Stimulated activated CD8-positive, alpha-beta memory T cell treated with anti-CD3 and anti-CD28 coated beads, Interleukin-2, amount 100 ng/mL, for 1 hour (primary cell): ENCODE data around the gene NNT.

Source experiments
- DNase-seq, 2 donors: peaks; one replicate each; pipeline ENCODE4 v3.0.0-alpha.2; 2020; ENCODE audit warnings: low read depth in 2 of 2

Gene NNT

GRCh38 chr5:43623048-43623680 is 20.2 kb downstream of the NNT start:
- no peak for DNase-seq

GRCh38 chr5:43627028-43627427 is 24.0 kb downstream of the NNT start:
- DNase-seq: no peak

GRCh38 chr5:43631182-43631910 is 28.4 kb downstream of the NNT start:
- no peak for DNase-seq

GRCh38 chr5:43634621-43635020 is 31.6 kb downstream of the NNT start:
- no peak for DNase-seq

- DNase-seq: no peak
These were observed 32.4 kb downstream of the NNT start for GRCh38 chr5:43635374-43635773.

- no peak for DNase-seq
These were observed 33.1 kb downstream of the NNT start for GRCh38 chr5:43636076-43636475.

GRCh38 chr5:43637416-43637815 is 34.4 kb downstream of the NNT start:
- no peak for DNase-seq

- no peak for DNase-seq
These were observed 35.1 kb downstream of the NNT start for GRCh38 chr5:43638107-43638506.

GRCh38 chr5:43638546-43638945 is 35.6 kb downstream of the NNT start:
- DNase-seq: no peak

- DNase-seq: no peak
These were observed 36.6 kb downstream of the NNT start for GRCh38 chr5:43639566-43639965.

- DNase-seq: no peak
These were observed 39.4 kb downstream of the NNT start for GRCh38 chr5:43642428-43642827.

- DNase-seq: no peak
These were observed 40.3 kb downstream of the NNT start for GRCh38 chr5:43643327-43643726.

- DNase-seq: no peak
These were observed 40.8 kb downstream of the NNT start for GRCh38 chr5:43643750-43644149.

- DNase-seq: no peak
These were observed 44.0 kb downstream of the NNT start for GRCh38 chr5:43646992-43647391.

- no peak for DNase-seq
These were observed 44.8 kb downstream of the NNT start for GRCh38 chr5:43647789-43648188.

- no peak for DNase-seq
These were observed 45.6 kb downstream of the NNT start for GRCh38 chr5:43648499-43649124.

- no peak for DNase-seq
These were observed 46.3 kb downstream of the NNT start for GRCh38 chr5:43649256-43649655.

- DNase-seq: no peak
These were observed 49.7 kb downstream of the NNT start for GRCh38 chr5:43652537-43653302.

GRCh38 chr5:43658509-43658908 is 55.5 kb downstream of the NNT start:
- DNase-seq: no peak

- no peak for DNase-seq
These were observed 56.1 kb downstream of the NNT start for GRCh38 chr5:43659075-43659474.

GRCh38 chr5:43661102-43661501 is 58.1 kb downstream of the NNT start:
- DNase-seq: no peak

- no peak for DNase-seq
These were observed 60.9 kb downstream of the NNT start for GRCh38 chr5:43663916-43664315.
